ENCODE measurements around the gene HPS1.

Gene HPS1

DNA sequence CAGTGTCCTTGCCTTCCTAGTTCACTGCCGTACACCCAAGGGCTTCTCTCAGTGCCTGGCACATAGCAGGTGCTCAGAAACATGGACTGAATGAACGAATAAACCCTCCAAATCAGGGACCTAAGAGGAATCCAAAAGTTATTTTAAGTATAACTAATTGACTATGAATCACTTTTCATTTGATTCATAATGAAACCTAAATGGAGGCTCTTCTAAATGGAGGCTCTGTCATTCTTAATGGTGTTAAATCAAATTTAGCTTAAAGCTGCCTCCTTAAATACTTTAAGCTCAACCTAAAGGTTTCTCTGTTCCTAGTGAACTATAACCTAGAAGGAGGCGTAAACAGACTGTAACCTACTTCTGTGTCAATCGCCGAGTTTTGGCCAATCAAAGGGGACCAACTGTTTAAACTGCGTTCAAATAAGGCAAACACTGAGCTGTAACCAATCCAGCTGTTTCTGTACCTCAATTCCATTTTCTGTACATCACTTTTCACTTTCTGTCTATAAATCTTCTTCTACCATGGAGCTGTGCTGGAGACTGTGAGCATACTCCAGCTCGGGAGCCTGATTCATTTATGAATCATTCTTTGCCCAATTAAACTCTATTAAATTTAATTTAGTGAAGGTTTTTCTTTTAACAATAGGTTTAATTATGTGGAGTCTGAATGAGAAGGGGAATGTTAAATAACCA, 42.8 kb downstream of the HPS1 start:
- no peak for TF ChIP-seq EP300 (IDR thresholded peaks at IDR 0.05; ENCODE audit: borderline replicate concordance)

DNA sequence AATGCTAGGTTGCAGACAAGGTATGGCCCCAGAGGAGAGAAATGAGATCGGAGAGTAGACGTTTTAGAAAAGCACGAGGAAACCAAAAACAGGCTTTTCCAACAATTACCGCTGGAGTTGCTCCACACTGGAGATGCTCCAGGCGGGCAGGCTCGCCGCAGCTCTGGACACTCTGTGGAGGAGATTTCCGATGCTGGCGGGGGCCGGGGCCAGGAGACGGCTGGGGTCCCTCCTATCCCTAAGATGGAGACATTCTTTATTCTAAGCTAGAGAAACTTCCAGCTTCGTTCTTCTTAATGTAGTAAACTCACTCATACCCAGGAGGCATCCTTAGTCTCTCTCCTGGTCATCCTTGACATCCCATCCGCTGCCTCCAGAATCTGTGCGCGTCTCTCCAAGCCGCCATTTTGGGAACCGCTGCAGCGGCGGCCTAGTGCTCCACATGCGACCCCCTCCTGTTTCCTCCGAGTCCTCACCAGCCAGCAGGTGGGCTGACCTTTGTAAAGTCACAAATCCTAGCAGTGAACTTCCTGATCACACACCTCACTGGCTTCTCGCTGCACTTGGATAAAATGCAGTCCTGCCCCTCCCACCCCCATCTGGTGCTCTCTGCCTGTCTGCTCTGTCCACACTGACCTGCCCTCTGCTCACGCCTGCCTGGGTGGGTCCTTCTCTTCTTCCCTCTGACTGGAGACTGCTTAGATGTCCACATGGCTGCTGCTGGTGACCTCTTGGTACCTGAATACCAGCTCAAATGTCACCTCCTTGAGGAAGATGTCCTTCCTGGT, 43.6 kb downstream of the HPS1 start:
- TF ChIP-seq FOXM1 (IDR thresholded peaks at IDR 0.05; ENCODE audit: borderline replicate concordance, low read depth) (no peak), NFIC (IDR thresholded peaks at IDR 0.05) (no peak), CEBPB (IDR thresholded peaks at IDR 0.05) (no peak), YY1 (IDR thresholded peaks at IDR 0.05; ENCODE audit: low read depth) (no peak), TCF12 (IDR thresholded peaks at IDR 0.05; ENCODE audit: low read depth) (no peak), TAF1 (IDR thresholded peaks at IDR 0.05; ENCODE audit: low read depth) (no peak), EGR1 (IDR thresholded peaks at IDR 0.05) (no peak), TEAD4 (IDR thresholded peaks at IDR 0.05) (no peak), RAD21 (IDR thresholded peaks at IDR 0.05; ENCODE audit: low read depth) (no peak), CREB1 (IDR thresholded peaks at IDR 0.05; ENCODE audit: low read depth) (no peak), ZBTB7A (IDR thresholded peaks at IDR 0.05; ENCODE audit: low read depth) (no peak), EP300 (IDR thresholded peaks at IDR 0.05; ENCODE audit: borderline replicate concordance) (no peak)
- TF ChIP-seq, protein P1, sequence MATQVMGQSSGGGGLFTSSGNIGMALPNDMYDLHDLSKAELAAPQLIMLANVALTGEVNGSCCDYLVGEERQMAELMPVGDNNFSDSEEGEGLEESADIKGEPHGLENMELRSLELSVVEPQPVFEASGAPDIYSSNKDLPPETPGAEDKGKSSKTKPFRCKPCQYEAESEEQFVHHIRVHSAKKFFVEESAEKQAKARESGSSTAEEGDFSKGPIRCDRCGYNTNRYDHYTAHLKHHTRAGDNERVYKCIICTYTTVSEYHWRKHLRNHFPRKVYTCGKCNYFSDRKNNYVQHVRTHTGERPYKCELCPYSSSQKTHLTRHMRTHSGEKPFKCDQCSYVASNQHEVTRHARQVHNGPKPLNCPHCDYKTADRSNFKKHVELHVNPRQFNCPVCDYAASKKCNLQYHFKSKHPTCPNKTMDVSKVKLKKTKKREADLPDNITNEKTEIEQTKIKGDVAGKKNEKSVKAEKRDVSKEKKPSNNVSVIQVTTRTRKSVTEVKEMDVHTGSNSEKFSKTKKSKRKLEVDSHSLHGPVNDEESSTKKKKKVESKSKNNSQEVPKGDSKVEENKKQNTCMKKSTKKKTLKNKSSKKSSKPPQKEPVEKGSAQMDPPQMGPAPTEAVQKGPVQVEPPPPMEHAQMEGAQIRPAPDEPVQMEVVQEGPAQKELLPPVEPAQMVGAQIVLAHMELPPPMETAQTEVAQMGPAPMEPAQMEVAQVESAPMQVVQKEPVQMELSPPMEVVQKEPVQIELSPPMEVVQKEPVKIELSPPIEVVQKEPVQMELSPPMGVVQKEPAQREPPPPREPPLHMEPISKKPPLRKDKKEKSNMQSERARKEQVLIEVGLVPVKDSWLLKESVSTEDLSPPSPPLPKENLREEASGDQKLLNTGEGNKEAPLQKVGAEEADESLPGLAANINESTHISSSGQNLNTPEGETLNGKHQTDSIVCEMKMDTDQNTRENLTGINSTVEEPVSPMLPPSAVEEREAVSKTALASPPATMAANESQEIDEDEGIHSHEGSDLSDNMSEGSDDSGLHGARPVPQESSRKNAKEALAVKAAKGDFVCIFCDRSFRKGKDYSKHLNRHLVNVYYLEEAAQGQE (IDR thresholded peaks at IDR 0.05; ENCODE audit: low read depth), result no peak
- TF ChIP-seq, protein P2, sequence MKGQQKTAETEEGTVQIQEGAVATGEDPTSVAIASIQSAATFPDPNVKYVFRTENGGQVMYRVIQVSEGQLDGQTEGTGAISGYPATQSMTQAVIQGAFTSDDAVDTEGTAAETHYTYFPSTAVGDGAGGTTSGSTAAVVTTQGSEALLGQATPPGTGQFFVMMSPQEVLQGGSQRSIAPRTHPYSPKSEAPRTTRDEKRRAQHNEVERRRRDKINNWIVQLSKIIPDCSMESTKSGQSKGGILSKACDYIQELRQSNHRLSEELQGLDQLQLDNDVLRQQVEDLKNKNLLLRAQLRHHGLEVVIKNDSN (IDR thresholded peaks at IDR 0.05), result no peak
- TF ChIP-seq, protein P3, sequence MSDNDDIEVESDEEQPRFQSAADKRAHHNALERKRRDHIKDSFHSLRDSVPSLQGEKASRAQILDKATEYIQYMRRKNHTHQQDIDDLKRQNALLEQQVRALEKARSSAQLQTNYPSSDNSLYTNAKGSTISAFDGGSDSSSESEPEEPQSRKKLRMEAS (IDR thresholded peaks at IDR 0.05), result no peak

DNA sequence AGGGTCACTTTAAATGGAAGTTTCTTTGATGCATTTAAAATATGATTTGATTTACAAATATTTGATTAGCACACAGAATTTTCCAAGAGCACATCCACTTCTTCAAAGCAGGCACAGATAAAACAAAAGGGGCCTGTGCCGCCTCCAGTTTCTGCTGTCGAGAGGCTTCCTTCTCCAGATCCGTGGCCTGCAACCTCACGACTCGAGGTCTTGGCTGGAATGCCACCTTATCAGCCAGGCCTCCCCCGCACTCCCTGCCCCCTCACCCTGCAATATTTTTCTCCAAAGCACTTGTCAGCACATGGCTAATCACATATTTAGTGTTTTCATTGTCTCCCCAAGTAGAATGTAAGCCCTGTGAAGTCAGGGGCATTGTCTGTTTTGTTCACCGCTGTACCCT, 44.3 kb downstream of the HPS1 start:
- TF ChIP-seq TAF1 (IDR thresholded peaks at IDR 0.05; ENCODE audit: low read depth) (no peak), YY1 (IDR thresholded peaks at IDR 0.05; ENCODE audit: low read depth) (no peak), NFIC (IDR thresholded peaks at IDR 0.05) (no peak), CREB1 (IDR thresholded peaks at IDR 0.05; ENCODE audit: low read depth) (no peak), TEAD4 (IDR thresholded peaks at IDR 0.05) (no peak)

DNA sequence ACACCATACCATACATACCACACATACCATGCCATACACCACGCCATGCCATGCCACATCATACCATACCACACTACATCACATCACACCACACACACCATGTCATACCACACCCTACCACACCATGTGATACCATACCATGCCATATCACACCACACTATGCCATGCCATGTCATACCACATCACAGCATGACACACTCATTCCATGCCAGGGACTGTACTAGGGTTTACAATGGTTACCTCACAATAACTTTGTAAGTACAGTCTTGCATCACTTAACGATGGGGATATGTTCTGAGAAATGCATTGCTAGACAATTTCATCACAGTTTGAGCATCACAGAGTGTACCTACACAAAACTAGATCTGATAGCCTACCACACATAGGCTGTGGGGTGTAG, 46.3 kb downstream of the HPS1 start:
- TF ChIP-seq, protein P1 (IDR thresholded peaks at IDR 0.05; ENCODE audit: low read depth), result no peak
- TF ChIP-seq TEAD4 (IDR thresholded peaks at IDR 0.05), result no peak
- TF ChIP-seq ZBTB7A (IDR thresholded peaks at IDR 0.05; ENCODE audit: low read depth), result no peak
- TF ChIP-seq RAD21 (IDR thresholded peaks at IDR 0.05; ENCODE audit: low read depth), result no peak
- no peak for TF ChIP-seq FOXM1 (IDR thresholded peaks at IDR 0.05; ENCODE audit: borderline replicate concordance, low read depth)
- no peak for TF ChIP-seq NFIC (IDR thresholded peaks at IDR 0.05)
- no peak for TF ChIP-seq CREB1 (IDR thresholded peaks at IDR 0.05; ENCODE audit: low read depth)
- TF ChIP-seq YY1 (IDR thresholded peaks at IDR 0.05; ENCODE audit: low read depth), result no peak
- no peak for TF ChIP-seq TCF12 (IDR thresholded peaks at IDR 0.05; ENCODE audit: low read depth)
- no peak for TF ChIP-seq EP300 (IDR thresholded peaks at IDR 0.05; ENCODE audit: borderline replicate concordance)
- TF ChIP-seq, protein P3 (IDR thresholded peaks at IDR 0.05), result no peak
- no peak for TF ChIP-seq EGR1 (IDR thresholded peaks at IDR 0.05)
- TF ChIP-seq, protein P2 (IDR thresholded peaks at IDR 0.05), result no peak
- TF ChIP-seq TAF1 (IDR thresholded peaks at IDR 0.05; ENCODE audit: low read depth), result no peak
- no peak for TF ChIP-seq CEBPB (IDR thresholded peaks at IDR 0.05)

DNA sequence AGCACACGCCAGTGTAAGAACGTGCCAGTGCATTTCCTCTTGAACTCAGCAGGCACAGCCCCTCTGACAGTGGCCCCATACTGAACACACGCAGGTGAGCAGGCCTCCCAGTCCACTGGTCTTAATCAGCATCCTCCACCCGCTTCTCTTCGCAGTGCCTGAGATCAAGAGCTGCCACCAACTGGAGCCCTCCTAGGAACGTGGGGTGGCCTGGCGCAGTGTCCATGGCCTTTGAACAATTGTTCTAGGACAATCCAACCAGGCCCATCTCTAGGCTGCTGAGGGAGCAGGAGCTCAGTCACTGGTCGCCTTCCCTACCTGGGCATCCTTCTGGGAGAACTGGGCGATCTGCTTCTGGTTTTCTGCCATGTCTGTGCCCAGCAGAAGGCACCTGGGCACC, 47.0 kb downstream of the HPS1 start:
- TF ChIP-seq, protein P2 (IDR thresholded peaks at IDR 0.05), result no peak
- TF ChIP-seq FOXM1 (IDR thresholded peaks at IDR 0.05; ENCODE audit: borderline replicate concordance, low read depth) (no peak), TAF1 (IDR thresholded peaks at IDR 0.05; ENCODE audit: low read depth) (no peak), RAD21 (IDR thresholded peaks at IDR 0.05; ENCODE audit: low read depth) (no peak), EP300 (IDR thresholded peaks at IDR 0.05; ENCODE audit: borderline replicate concordance) (no peak), TCF12 (IDR thresholded peaks at IDR 0.05; ENCODE audit: low read depth) (no peak), CEBPB (IDR thresholded peaks at IDR 0.05) (no peak), EGR1 (IDR thresholded peaks at IDR 0.05) (no peak)
- TF ChIP-seq, protein P1 (IDR thresholded peaks at IDR 0.05; ENCODE audit: low read depth), result no peak
- TF ChIP-seq, protein P3 (IDR thresholded peaks at IDR 0.05), result no peak
